Gastrocnemius medialis (tissue), 4 donors: ENCODE measurements around the gene STAT5A. TPM values are rescaled to one million over a fixed set of nuclear protein-coding genes. Genes with fewer than 3 reads are reported as not detected.
"Not testable (repeated sequence)": the region's sequence is repeated elsewhere in the genome, so short reads cannot be mapped to it uniquely, and the experiment has no call there.

Experiments
- ATAC-seq, 2 donors: fragments of 150-250 bp; one replicate each; pipeline ENCODE4 v1.9.1; 2016
- DNase-seq, 2 donors: peaks; one replicate each; pipeline ENCODE4 v3.0.0-alpha.2; 2019
- H3K27ac ChIP-seq, 4 donors: fragments of 200-600 bp; sonication (generic); 1 replicate in 1 of 4; 2 replicates in 3 of 4; pipeline ENCODE4 v1.5.1; 2016 to 2018; ENCODE audit warnings: mild to moderate bottlenecking in 2 of 4, moderate library complexity in 1 of 4
- H3K27me3 ChIP-seq, 3 donors: fragments of 200-600 bp; sonication (generic) in 2 of 3; 1 replicate in 1 of 3; 2 replicates in 2 of 3; pipeline versions ENCODE4 v1.5.1 to v1.6.0; 2016 to 2019; ENCODE audit warnings: mild to moderate bottlenecking in 1 of 3, moderate library complexity in 1 of 3
- H3K36me3 ChIP-seq, 2 donors: fragments of 200-600 bp; sonication (generic) in 1 of 2; one replicate each; pipeline ENCODE4 v1.5.1; 2017 to 2018
- H3K4me1 ChIP-seq, 2 donors: fragments of 200-600 bp; sonication (generic) in 1 of 2; one replicate each; pipeline ENCODE4 v1.5.1; 2016 to 2017; ENCODE audit warnings: mild to moderate bottlenecking in 2 of 2
- H3K4me3 ChIP-seq, 4 donors: fragments of 200-600 bp; sonication (generic) in 3 of 4; 1 replicate in 1 of 4; 2 replicates in 3 of 4; pipeline ENCODE4 v1.5.1; 2016 to 2019; ENCODE audit warnings: mild to moderate bottlenecking in 2 of 4
- H3K9me3 ChIP-seq, 3 donors: fragments of 200-600 bp; sonication (generic) in 2 of 3; 1 replicate in 1 of 3; 2 replicates in 2 of 3; pipeline ENCODE4 v1.5.1; 2016 to 2019
- POLR2A ChIP-seq, 2 donors: fragments of 450-650 bp; IDR thresholded peaks; one replicate each; pipeline ENCODE4 v1.6.1; 2017; ENCODE audit warnings: antibody characterized with exemption in 2 of 2, mild to moderate bottlenecking in 2 of 2, moderate library complexity in 2 of 2
- in situ Hi-C, 4 donors: fragments of 200-750 bp; cut with MboI; loops; one replicate each; pipeline versions ENCODE4 v1.15.0 to v1.8.0; 2017; ENCODE audit warnings: low sequenced_read_pairs in 4 of 4
- intact Hi-C: fragments of 100-400 bp; cut with DNase I; formaldehyde crosslinking; loops from one replicate; pipeline ENCODE4 v1.15.1; 2023; ENCODE audit warnings: low total_unique reads
- total RNA-seq, 4 donors: library from RNA; depleted of rRNA; stranded (reverse); fragments of >200 nt; gene quantifications; one replicate each; pipeline versions ENCODE4 v1.1.0 to v1.2.3, GENCODE V29; 2016
- TF ChIP-seq, protein P1 (sequence below), 5 experiments: fragments of 450-650 bp in 3 of 5; fragments of 200-600 bp in 2 of 5; sonication (generic) in 2 of 5; IDR thresholded peaks in 4 of 5; conservative IDR thresholded peaks in 1 of 5; 1 replicate in 4 of 5; 2 replicates in 1 of 5; pipeline ENCODE4 v1.5.1; 2016 to 2019; ENCODE audit warnings: antibody characterized with exemption in 5 of 5, mild to moderate bottlenecking in 3 of 5, moderate library complexity in 3 of 5

Gene STAT5A
- total RNA-seq, 4 donors from 2014 or later: 36.0 to 87.0 (median 60.7) TPM

DNA sequence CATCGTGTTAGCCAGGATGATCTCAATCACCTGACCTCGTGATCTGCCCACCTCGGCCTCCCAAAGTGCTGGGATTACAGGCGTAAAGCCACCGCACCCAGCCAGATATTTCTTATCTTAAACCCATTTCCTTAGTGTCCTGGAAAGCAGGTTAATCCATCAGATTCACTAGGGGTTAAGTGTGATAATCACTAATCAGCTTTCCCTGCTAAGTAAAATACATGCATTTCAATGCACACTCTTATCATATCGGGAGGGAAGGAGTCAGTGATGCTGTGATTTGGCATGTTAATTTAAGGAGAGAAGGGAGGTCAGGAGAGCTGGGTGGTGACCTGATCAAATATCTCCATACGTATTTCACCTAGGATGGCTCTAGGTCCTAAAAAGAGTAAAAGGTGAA is 70.8 kb downstream of the STAT5A start:
- no peak overlapping the region for H3K4me3 ChIP-seq
- TF ChIP-seq, protein P1, sequence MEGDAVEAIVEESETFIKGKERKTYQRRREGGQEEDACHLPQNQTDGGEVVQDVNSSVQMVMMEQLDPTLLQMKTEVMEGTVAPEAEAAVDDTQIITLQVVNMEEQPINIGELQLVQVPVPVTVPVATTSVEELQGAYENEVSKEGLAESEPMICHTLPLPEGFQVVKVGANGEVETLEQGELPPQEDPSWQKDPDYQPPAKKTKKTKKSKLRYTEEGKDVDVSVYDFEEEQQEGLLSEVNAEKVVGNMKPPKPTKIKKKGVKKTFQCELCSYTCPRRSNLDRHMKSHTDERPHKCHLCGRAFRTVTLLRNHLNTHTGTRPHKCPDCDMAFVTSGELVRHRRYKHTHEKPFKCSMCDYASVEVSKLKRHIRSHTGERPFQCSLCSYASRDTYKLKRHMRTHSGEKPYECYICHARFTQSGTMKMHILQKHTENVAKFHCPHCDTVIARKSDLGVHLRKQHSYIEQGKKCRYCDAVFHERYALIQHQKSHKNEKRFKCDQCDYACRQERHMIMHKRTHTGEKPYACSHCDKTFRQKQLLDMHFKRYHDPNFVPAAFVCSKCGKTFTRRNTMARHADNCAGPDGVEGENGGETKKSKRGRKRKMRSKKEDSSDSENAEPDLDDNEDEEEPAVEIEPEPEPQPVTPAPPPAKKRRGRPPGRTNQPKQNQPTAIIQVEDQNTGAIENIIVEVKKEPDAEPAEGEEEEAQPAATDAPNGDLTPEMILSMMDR (IDR thresholded peaks at IDR 0.05 in 4 of 5, conservative IDR thresholded peaks at IDR 0.05 in 1 of 5): no peak
- TF ChIP-seq POLR2A (IDR thresholded peaks at IDR 0.05): no peak
- no peak overlapping the region for H3K27ac ChIP-seq
- no peak for DNase-seq
- in situ Hi-C loops (no loop called here), intact Hi-C loops (no loop called here)
- no peaks in the 10 kb centered on the region for H3K36me3 ChIP-seq
- H3K9me3 ChIP-seq: no peaks in the 10 kb centered on the region
- ATAC-seq: no peak
- H3K4me1 ChIP-seq: peaks cover 53 to 59% of the 10 kb centered on the region in 2 donors
- no peaks in the 10 kb centered on the region for H3K27me3 ChIP-seq

DNA sequence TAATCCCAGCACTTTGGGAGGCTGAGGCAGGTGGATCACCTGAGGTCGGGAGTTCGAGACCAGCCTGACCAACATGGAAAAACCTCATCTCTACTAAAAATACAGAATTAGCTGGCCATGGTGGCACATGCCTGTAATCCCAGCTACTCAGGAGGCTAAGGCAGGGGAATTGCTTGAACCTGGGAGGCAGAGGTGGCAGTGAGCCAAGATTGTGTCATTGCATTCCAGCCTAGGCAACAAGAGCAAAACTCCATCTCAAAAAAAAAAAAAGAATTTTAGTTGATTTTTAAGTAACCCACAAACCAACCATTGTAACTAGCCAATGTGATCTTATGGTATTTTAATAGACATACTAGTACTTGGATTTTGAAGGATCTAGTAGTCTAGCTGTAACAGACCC is 72.1 kb downstream of the STAT5A start:
- ATAC-seq, DNase-seq, H3K36me3 ChIP-seq, H3K9me3 ChIP-seq, intact Hi-C loops, H3K27me3 ChIP-seq, in situ Hi-C loops, H3K4me3 ChIP-seq: not testable (repeated sequence)
- Histone ChIP-seq H3K4me1 (peaks cover 59 to 61% of the 10 kb centered on the region in 2 donors), H3K27ac (peak overlapping the region in 3 of 4 donors; percentile 71 to 86 (median 83))

Other genes starting within 250 kb of the STAT5A start
- under 1 TPM; 0.13 to 0.86 (median 0.38) TPM for gene C17orf113, start 237.9 kb upstream of the STAT5A start, total RNA-seq
- under 1 TPM in 2 of 4 donors, not detected in 2; 0.26 to 0.78 TPM for gene ZNF385C, start 190.0 kb upstream of the STAT5A start, total RNA-seq
- 1 to 10 TPM; 1.1 to 4.4 (median 3.1) TPM for gene DHX58, start 175.8 kb upstream of the STAT5A start, total RNA-seq
- 10 to 100 TPM in 1 of 4 donors, 1 to 10 TPM in 3; 1.8 to 15.0 (median 6.3) TPM for gene KAT2A, start 167.1 kb upstream of the STAT5A start, total RNA-seq
- gene HSPB9, start 165.7 kb upstream of the STAT5A start, total RNA-seq: not detected
- 10 to 100 TPM; 33.0 to 42.5 (median 37.6) TPM for gene RAB5C, start 133.5 kb upstream of the STAT5A start, total RNA-seq
- gene KCNH4, start 107.4 kb upstream of the STAT5A start, total RNA-seq: not detected
- not detected for gene HCRT, start 103.0 kb upstream of the STAT5A start, total RNA-seq
- gene GHDC, start 94.0 kb upstream of the STAT5A start, total RNA-seq: 10 to 100 TPM; 13.8 to 20.0 (median 18.2) TPM
- 100 to 1,000 TPM in 1 of 4 donors, 10 to 100 TPM in 3; 77.3 to 150 (median 80.7) TPM for gene STAT5B, start 12.1 kb upstream of the STAT5A start, total RNA-seq
- 100 to 1,000 TPM in 3 of 4 donors, 10 to 100 TPM in 1; 88.4 to 203 (median 130) TPM for gene STAT3, start 99.9 kb downstream of the STAT5A start, total RNA-seq
- gene CAVIN1, start 134.8 kb downstream of the STAT5A start, total RNA-seq: 100 to 1,000 TPM in 3 of 4 donors, 10 to 100 TPM in 1; 64.9 to 137 (median 125) TPM
- gene ATP6V0A1, start 170.4 kb downstream of the STAT5A start, total RNA-seq: 100 to 1,000 TPM in 2 of 4 donors, 10 to 100 TPM in 2; 65.3 to 138 (median 95.3) TPM
- 10 to 100 TPM; 16.4 to 30.1 (median 24.1) TPM for gene NAGLU, start 247.7 kb downstream of the STAT5A start, total RNA-seq